ENCODE measurements around the gene SPOPL. TPM values are rescaled to one million over a fixed set of nuclear protein-coding genes. Genes with fewer than 3 reads are reported as not detected.

The SPOPL gene
- total RNA-seq, 3 donors from 2014 or later (not counting 1 experiment from before 2014, with no cell fraction given), result 32.2 to 35.9 (median 33.8) TPM

GRCh38 chr2:138500592-138501424, 762 bp upstream of the SPOPL start:
- no peaks in the 10 kb centered on the region for H3K27me3 ChIP-seq (ENCODE audit: control insufficient read depth, insufficient read depth, low read length)
- peaks cover 17% of the 10 kb centered on the region for H3K4me1 ChIP-seq (ENCODE audit: control insufficient read depth, insufficient read depth, low read length)
- Mint-ChIP-seq H3K27ac (peak overlapping the region; percentile 50 to 97), H3K4me1 (peaks cover 32 to 37% of the 10 kb centered on the region in 2 donors), H3K27me3 (ENCODE audit: low read depth in 2 of 2) (no peaks in the 10 kb centered on the region), H3K9me3 (no peaks in the 10 kb centered on the region), H3K36me3 (no peaks in the 10 kb centered on the region), H3K4me3 (peak overlapping the region; percentile 88)
- intact Hi-C loops (cut with micrococcal nuclease), result no loop called here
- ATAC-seq, result peak in 1 of 3 donors; percentile 1
- TF ChIP-seq, protein P1, sequence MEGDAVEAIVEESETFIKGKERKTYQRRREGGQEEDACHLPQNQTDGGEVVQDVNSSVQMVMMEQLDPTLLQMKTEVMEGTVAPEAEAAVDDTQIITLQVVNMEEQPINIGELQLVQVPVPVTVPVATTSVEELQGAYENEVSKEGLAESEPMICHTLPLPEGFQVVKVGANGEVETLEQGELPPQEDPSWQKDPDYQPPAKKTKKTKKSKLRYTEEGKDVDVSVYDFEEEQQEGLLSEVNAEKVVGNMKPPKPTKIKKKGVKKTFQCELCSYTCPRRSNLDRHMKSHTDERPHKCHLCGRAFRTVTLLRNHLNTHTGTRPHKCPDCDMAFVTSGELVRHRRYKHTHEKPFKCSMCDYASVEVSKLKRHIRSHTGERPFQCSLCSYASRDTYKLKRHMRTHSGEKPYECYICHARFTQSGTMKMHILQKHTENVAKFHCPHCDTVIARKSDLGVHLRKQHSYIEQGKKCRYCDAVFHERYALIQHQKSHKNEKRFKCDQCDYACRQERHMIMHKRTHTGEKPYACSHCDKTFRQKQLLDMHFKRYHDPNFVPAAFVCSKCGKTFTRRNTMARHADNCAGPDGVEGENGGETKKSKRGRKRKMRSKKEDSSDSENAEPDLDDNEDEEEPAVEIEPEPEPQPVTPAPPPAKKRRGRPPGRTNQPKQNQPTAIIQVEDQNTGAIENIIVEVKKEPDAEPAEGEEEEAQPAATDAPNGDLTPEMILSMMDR (IDR thresholded peaks at IDR 0.05), result no peak
- DNase-seq, result no peak
- 61% methylated on average over 20 of the region's 20 CpGs for WGBS (ENCODE audit: insufficient coverage)
- peak overlapping the region; percentile 75 for H3K4me3 ChIP-seq (ENCODE audit: low read length)
- H3K27ac ChIP-seq (ENCODE audit: low read length), result peak overlapping the region; percentile 57
- no peaks in the 10 kb centered on the region for H3K36me3 ChIP-seq (ENCODE audit: control insufficient read depth, insufficient read depth, low read length)
- H3K9me3 ChIP-seq (ENCODE audit: control insufficient read depth, insufficient read depth, low read length), result no peaks in the 10 kb centered on the region

DNA sequence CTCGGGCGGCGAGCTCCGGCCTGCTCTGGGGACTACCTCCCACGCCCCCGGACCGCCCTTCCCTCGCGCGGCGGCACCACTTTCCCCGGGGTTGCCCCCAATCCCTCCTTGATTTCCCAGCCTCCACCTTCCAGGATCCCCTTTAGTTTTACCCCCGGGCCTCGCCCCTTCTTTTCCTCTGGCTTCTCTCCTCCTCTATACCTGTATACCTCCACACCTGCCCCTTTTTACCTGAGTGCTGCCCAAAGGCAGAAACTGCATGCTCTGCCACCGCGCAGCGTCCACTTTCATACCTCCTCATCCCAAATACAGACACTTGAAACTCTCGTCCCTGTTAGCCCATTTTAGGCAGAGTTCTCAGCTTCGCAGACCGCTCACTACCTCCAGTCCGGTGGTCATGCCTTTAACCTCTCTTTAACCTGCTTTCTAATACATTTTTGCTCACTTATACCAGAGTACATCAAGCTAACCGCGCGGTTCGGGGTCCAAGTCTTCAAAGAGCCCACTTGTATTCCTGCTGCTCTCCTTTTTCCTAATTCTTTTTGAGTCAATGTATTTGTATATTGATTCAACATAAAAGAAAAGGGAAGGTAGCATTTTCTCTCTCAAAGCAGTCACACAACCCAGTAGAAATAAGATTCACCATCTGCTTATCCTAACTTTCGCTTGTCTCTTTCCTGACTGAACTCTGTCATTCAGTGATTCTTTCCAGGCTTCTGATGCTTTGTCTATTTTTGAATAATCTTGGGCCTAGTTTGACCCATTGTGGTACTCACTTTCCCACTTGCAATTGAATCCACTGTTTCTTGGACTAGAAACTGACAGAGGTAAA, 901 bp downstream of the SPOPL start:
- Histone ChIP-seq H3K27ac (ENCODE audit: low read length) (peak overlapping the region; percentile 78), H3K4me3 (ENCODE audit: low read length) (peak overlapping the region; percentile 90), H3K4me1 (ENCODE audit: control insufficient read depth, insufficient read depth, low read length) (peaks cover 17% of the 10 kb centered on the region), H3K9me3 (ENCODE audit: control insufficient read depth, insufficient read depth, low read length) (no peaks in the 10 kb centered on the region), H3K27me3 (ENCODE audit: control insufficient read depth, insufficient read depth, low read length) (no peaks in the 10 kb centered on the region), H3K36me3 (ENCODE audit: control insufficient read depth, insufficient read depth, low read length) (no peaks in the 10 kb centered on the region)
- H3K27me3 Mint-ChIP-seq (ENCODE audit: low read depth in 2 of 2), result no peaks in the 10 kb centered on the region
- no peaks in the 10 kb centered on the region for H3K9me3 Mint-ChIP-seq
- TF ChIP-seq, protein P1 (IDR thresholded peaks at IDR 0.05), result no peak
- H3K4me3 Mint-ChIP-seq, result peak overlapping the region; percentile 99
- H3K27ac Mint-ChIP-seq, result peak overlapping the region; percentile 89 to 97
- no peak for ATAC-seq
- H3K4me1 Mint-ChIP-seq, result peaks cover 47 to 53% of the 10 kb centered on the region in 2 donors
- DNase-seq, result peak in 1 of 2 donors; percentile 33
- no peaks in the 10 kb centered on the region for H3K36me3 Mint-ChIP-seq
- intact Hi-C loops (cut with micrococcal nuclease), result no loop called here
- WGBS (ENCODE audit: insufficient coverage), result 3% methylated on average over 26 of the region's 26 CpGs

DNA sequence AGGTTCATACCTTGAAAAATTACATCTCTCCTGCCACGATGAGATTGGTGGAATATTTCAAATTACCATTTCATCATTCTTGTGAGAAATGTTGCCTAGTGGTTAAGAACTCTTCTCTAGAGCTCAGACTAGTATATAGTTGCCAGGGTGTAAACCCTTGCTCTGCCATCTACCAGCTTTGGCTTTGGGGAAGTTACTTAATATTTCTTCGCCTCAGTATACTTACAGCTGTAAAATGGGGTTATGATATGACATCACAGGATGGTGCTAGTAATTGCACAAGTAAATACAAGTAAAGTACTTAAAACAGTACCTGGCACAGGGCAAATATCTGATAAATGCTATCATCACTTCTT, 1.5 kb downstream of the SPOPL start:
- no peaks in the 10 kb centered on the region for H3K36me3 Mint-ChIP-seq
- WGBS (ENCODE audit: insufficient coverage), result 17% methylated on average over 1 of the region's 2 CpGs
- no peaks in the 10 kb centered on the region for H3K36me3 ChIP-seq (ENCODE audit: control insufficient read depth, insufficient read depth, low read length)
- H3K4me3 ChIP-seq (ENCODE audit: low read length), result peak overlapping the region; percentile 90
- H3K27ac Mint-ChIP-seq, result peak overlapping the region; percentile 89 to 97
- H3K4me3 Mint-ChIP-seq, result peak overlapping the region; percentile 99
- H3K4me1 Mint-ChIP-seq, result peaks cover 47 to 54% of the 10 kb centered on the region in 2 donors
- ATAC-seq (peak; percentile 19 to 28 (median 28)), DNase-seq (peak in 1 of 2 donors; percentile 34)
- peak overlapping the region; percentile 78 for H3K27ac ChIP-seq (ENCODE audit: low read length)
- H3K27me3 ChIP-seq (ENCODE audit: control insufficient read depth, insufficient read depth, low read length), result no peaks in the 10 kb centered on the region
- intact Hi-C loops (cut with micrococcal nuclease), result no loop called here
- TF ChIP-seq, protein P1 (IDR thresholded peaks at IDR 0.05), result no peak
- no peaks in the 10 kb centered on the region for H3K9me3 ChIP-seq (ENCODE audit: control insufficient read depth, insufficient read depth, low read length)
- no peaks in the 10 kb centered on the region for H3K9me3 Mint-ChIP-seq
- H3K27me3 Mint-ChIP-seq (ENCODE audit: low read depth in 2 of 2), result no peaks in the 10 kb centered on the region
- peaks cover 17% of the 10 kb centered on the region for H3K4me1 ChIP-seq (ENCODE audit: control insufficient read depth, insufficient read depth, low read length)
